SK-N-SH treated with all-trans-retinoic acid at 6 μM for 48 hours (cell line): ENCODE measurements around the gene IGFL2.
"Not testable (repeated sequence)": the region's sequence is repeated elsewhere in the genome, so short reads cannot be mapped to it uniquely, and the experiment has no call there.

ENCODE experiments used
- ARNTL ChIP-seq: fragments of 450-650 bp; formaldehyde crosslinking; IDR thresholded peaks from 2 replicates; pipeline ENCODE4 v1.5.0; 2020; ENCODE audit warnings: low read depth, mild to moderate bottlenecking, moderate library complexity, borderline replicate concordance
- CSDC2 ChIP-seq: fragments of 250-450 bp; sonication (Bioruptor Pico); IDR thresholded peaks from 2 replicates; pipeline ENCODE4 v1.5.0; 2020; ENCODE audit warnings: mild to moderate bottlenecking, moderate library complexity
- GLIS3 ChIP-seq: fragments of 250-450 bp; sonication (Bioruptor Pico); IDR thresholded peaks from 2 replicates; pipeline ENCODE4 v1.5.0; 2020; ENCODE audit warnings: mild to moderate bottlenecking, moderate library complexity
- OSR1 ChIP-seq: fragments of 250-450 bp; sonication (Bioruptor Pico); IDR thresholded peaks from 2 replicates; pipeline ENCODE4 v1.8.0; 2022; ENCODE audit warnings: moderate library complexity, mild to moderate bottlenecking, inconsistent platforms
- PPARA ChIP-seq: fragments of 250-450 bp; sonication (Bioruptor Pico); IDR thresholded peaks from 2 replicates; pipeline ENCODE4 v1.5.0; 2020; ENCODE audit warnings: mild to moderate bottlenecking, borderline replicate concordance
- RARB ChIP-seq: fragments of 250-450 bp; sonication (Bioruptor Pico); IDR thresholded peaks from 2 replicates; pipeline ENCODE4 v1.8.0; 2021; ENCODE audit warnings: mild to moderate bottlenecking, moderate library complexity
- SNAI2 ChIP-seq: fragments of 250-450 bp; sonication (Bioruptor Pico); IDR thresholded peaks from 2 replicates; pipeline ENCODE4 v1.5.0; 2020; ENCODE audit warnings: mild to moderate bottlenecking, moderate library complexity
- ZFP30 ChIP-seq: fragments of 450-650 bp; formaldehyde crosslinking; IDR thresholded peaks from 2 replicates; pipeline ENCODE4 v1.5.0; 2022; ENCODE audit warnings: mild to moderate bottlenecking, moderate library complexity
- TF ChIP-seq, protein P1 (sequence below): fragments of 250-450 bp; sonication (Bioruptor Pico); IDR thresholded peaks from 2 replicates; pipeline ENCODE4 v1.8.0; 2020; ENCODE audit warnings: mild to moderate bottlenecking, moderate library complexity, borderline replicate concordance
- TF ChIP-seq, protein P2 (sequence below): fragments of 250-450 bp; sonication (Bioruptor Pico); IDR thresholded peaks from 2 replicates; pipeline ENCODE4 v1.5.1; 2020; ENCODE audit warnings: low read depth, mild to moderate bottlenecking, moderate library complexity

DNA sequence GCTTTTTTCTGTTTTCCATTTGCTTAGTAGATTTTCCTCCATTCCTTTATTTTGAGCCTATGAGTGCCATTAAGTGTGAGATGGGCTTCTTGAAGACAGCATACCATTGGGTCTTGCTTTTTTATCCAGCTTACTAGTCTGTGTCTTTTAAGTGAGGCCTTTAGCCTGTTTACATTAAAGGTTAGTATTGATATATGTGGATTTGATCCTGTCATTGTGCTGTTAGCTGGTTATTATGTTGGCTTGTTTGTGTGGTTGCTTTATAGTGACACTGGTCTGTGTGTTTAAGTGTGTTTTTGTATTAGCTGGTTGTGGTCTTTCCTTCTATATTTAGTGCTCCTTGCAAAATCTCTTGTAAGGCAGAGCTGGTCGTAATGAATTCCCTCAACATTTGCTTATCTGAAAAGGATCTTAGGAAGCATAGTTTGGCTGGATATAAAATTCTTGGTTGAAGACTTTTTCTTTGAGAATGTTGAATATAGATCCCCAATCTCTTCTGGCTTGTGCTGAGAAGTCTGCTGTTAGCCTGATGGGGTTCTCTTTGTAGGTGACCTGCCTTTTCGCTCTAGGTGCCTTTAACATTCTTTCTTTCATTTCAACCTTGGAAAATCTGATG lies 13.7 kb downstream of the IGFL2 start:
- TF ChIP-seq, protein P1, sequence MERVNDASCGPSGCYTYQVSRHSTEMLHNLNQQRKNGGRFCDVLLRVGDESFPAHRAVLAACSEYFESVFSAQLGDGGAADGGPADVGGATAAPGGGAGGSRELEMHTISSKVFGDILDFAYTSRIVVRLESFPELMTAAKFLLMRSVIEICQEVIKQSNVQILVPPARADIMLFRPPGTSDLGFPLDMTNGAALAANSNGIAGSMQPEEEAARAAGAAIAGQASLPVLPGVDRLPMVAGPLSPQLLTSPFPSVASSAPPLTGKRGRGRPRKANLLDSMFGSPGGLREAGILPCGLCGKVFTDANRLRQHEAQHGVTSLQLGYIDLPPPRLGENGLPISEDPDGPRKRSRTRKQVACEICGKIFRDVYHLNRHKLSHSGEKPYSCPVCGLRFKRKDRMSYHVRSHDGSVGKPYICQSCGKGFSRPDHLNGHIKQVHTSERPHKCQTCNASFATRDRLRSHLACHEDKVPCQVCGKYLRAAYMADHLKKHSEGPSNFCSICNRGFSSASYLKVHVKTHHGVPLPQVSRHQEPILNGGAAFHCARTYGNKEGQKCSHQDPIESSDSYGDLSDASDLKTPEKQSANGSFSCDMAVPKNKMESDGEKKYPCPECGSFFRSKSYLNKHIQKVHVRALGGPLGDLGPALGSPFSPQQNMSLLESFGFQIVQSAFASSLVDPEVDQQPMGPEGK (CRISPR knock-in tag): not testable (repeated sequence)
- not testable (repeated sequence) for TF ChIP-seq ZFP30 (CRISPR knock-in tag); CSDC2 (CRISPR knock-in tag); SNAI2; RARB (CRISPR knock-in tag); OSR1; ARNTL (CRISPR knock-in tag); PPARA (CRISPR knock-in tag); GLIS3 (CRISPR knock-in tag)
- TF ChIP-seq, protein P2, sequence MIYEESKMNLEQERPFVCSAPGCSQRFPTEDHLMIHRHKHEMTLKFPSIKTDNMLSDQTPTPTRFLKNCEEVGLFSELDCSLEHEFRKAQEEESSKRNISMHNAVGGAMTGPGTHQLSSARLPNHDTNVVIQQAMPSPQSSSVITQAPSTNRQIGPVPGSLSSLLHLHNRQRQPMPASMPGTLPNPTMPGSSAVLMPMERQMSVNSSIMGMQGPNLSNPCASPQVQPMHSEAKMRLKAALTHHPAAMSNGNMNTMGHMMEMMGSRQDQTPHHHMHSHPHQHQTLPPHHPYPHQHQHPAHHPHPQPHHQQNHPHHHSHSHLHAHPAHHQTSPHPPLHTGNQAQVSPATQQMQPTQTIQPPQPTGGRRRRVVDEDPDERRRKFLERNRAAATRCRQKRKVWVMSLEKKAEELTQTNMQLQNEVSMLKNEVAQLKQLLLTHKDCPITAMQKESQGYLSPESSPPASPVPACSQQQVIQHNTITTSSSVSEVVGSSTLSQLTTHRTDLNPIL (CRISPR knock-in tag): not testable (repeated sequence)
